SU-DHL-6 (cell line): ENCODE results near the gene PRR23E.

Experiments
- H2AFZ ChIP-seq: fragments of 200-600 bp; sonication (generic); 2 replicates; pipeline ENCODE4 v1.6.1; 2014; ENCODE audit warnings: low read depth, mild to moderate bottlenecking, moderate library complexity, mixed read lengths, antibody characterized with exemption, low read length; ENCODE audit not compliant: severe bottlenecking
- H3F3A ChIP-seq: fragments of 200-600 bp; shearing (Covaris generic); 2 replicates; pipeline ENCODE4 v1.6.0; 2016; ENCODE audit warnings: antibody characterized with exemption, mild to moderate bottlenecking; ENCODE audit not compliant: insufficient read depth
- H3K27ac ChIP-seq: fragments of 200-600 bp; sonication (generic); 2 replicates; pipeline ENCODE4 v1.5.1; 2016; ENCODE audit warnings: low read depth, mild to moderate bottlenecking, low read length, moderate library complexity, mixed read lengths
- H3K27me3 ChIP-seq: fragments of 200-600 bp; sonication (generic), shearing (Covaris generic); 2 replicates; pipeline ENCODE4 v1.6.0; 2014; ENCODE audit warnings: mild to moderate bottlenecking, low read length
- H3K36me3 ChIP-seq: fragments of 200-600 bp; sonication (generic); 2 replicates; pipeline ENCODE4 v1.6.1; 2014; ENCODE audit warnings: mild to moderate bottlenecking, low read length, mixed read lengths
- H3K4me2 ChIP-seq: fragments of 300-600, 200-600 bp; shearing (Covaris generic), sonication (generic); 2 replicates; pipeline ENCODE4 v1.6.0; 2014; ENCODE audit warnings: low read length, low read depth, mild to moderate bottlenecking; ENCODE audit not compliant: poor library complexity, severe bottlenecking
- H3K4me3 ChIP-seq: fragments of 200-600 bp; sonication (generic); 2 replicates; pipeline ENCODE4 v1.5.1; 2014; ENCODE audit warnings: antibody characterized with exemption, low read length, mild to moderate bottlenecking, mixed read lengths; ENCODE audit not compliant: insufficient read depth, poor library complexity, severe bottlenecking
- H3K79me2 ChIP-seq: fragments of 200-600 bp; sonication (generic); 2 replicates; pipeline ENCODE4 v1.6.1; 2014; ENCODE audit warnings: mild to moderate bottlenecking, low read length, moderate library complexity; ENCODE audit not compliant: insufficient read depth
- H3K9ac ChIP-seq: fragments of 200-600 bp; sonication (generic); 2 replicates; pipeline ENCODE4 v1.7.0; 2014; ENCODE audit warnings: mild to moderate bottlenecking, low read length
- H3K9me2 ChIP-seq: fragments of 200-600 bp; sonication (generic); replicated peaks from 2 replicates; pipeline ENCODE4 v1.6.1; 2014; ENCODE audit warnings: low read length; ENCODE audit not compliant: insufficient read depth
- H3K9me3 ChIP-seq: fragments of 200-600 bp; sonication (generic); 2 replicates; pipeline ENCODE4 v1.6.1; 2014; ENCODE audit warnings: low read length, mixed read lengths; ENCODE audit not compliant: insufficient read depth
- H4K20me1 ChIP-seq: fragments of 200-600 bp; sonication (generic); 2 replicates; pipeline ENCODE4 v1.6.1; 2014; ENCODE audit warnings: low read depth, mild to moderate bottlenecking, antibody characterized with exemption, low read length, moderate library complexity, mixed read lengths
- EZH2phosphoT487 ChIP-seq: fragments of 200-600 bp; sonication (generic), shearing (Covaris generic); conservative IDR thresholded peaks from 2 replicates; pipeline ENCODE4 v1.6.1; 2018; ENCODE audit warnings: mild to moderate bottlenecking, antibody characterized with exemption, low read length, moderate library complexity, mixed read lengths
- TF ChIP-seq, protein P1 (sequence below): fragments of 200-600 bp; sonication (generic); IDR thresholded peaks from one replicate; pipeline ENCODE4 v1.5.1; 2017; ENCODE audit warnings: antibody characterized with exemption, mild to moderate bottlenecking, low read length, moderate library complexity; ENCODE audit not compliant: insufficient read depth, poor library complexity, severe bottlenecking

PRR23E gene

DNA sequence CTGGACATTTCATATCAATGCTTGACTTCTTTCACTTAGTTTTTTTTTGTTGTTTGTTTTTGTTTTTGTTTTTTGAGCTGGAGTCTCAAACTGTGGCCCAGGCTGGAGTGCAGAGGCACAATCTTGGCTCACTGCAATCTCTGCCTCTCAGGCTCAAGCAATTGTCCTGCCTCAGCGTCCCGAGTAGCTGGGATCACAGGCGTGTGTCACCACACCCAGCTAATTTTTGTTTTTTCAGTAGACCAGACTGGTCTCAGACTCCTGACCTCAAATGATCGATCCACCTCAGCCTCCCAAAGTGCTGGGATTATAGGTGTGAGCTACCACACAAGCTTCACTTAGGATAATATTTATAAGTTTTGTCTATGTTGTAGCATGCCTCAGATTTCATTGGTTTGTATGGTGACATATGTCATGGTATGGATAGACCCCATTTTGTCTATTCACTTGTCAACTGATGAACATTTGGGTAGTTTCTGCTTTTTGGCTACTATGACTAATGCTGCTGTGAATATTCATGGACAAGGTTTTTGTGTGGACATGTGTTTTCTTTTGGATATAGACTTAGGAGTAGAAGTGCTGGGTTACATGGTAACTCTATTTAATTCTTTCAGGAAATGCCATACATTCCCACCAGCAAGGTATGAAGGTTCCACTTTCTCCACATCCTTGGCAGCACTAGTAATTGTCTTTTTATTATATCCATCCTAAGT is 6.8 kb upstream of the PRR23E start:
- Histone ChIP-seq H4K20me1 (no peaks in the 10 kb centered on the region), H3K9me3 (0 out of 2 replicates have a peak, but pooled peaks cover 6% of the 10 kb centered on the region), H3F3A (no peaks in the 10 kb centered on the region), H3K27me3 (no peaks in the 10 kb centered on the region), H3K4me3 (no peak overlapping the region), H3K27ac (no peak overlapping the region), H3K79me2 (no peaks in the 10 kb centered on the region), H3K9me2 (no peaks in the 10 kb centered on the region), H3K4me2 (no peak overlapping the region), H3K36me3 (no peaks in the 10 kb centered on the region), H3K9ac (no peak overlapping the region), H2AFZ (no peak overlapping the region)
- TF ChIP-seq, protein P1, sequence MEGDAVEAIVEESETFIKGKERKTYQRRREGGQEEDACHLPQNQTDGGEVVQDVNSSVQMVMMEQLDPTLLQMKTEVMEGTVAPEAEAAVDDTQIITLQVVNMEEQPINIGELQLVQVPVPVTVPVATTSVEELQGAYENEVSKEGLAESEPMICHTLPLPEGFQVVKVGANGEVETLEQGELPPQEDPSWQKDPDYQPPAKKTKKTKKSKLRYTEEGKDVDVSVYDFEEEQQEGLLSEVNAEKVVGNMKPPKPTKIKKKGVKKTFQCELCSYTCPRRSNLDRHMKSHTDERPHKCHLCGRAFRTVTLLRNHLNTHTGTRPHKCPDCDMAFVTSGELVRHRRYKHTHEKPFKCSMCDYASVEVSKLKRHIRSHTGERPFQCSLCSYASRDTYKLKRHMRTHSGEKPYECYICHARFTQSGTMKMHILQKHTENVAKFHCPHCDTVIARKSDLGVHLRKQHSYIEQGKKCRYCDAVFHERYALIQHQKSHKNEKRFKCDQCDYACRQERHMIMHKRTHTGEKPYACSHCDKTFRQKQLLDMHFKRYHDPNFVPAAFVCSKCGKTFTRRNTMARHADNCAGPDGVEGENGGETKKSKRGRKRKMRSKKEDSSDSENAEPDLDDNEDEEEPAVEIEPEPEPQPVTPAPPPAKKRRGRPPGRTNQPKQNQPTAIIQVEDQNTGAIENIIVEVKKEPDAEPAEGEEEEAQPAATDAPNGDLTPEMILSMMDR: no peak
- TF ChIP-seq EZH2phosphoT487: no peak

GRCh38 chr3:127187316-127187715 is 5.6 kb upstream of the PRR23E start:
- Histone ChIP-seq H3K27me3 (no peaks in the 10 kb centered on the region), H3K4me2 (no peak overlapping the region), H3K27ac (no peak overlapping the region), H3F3A (no peaks in the 10 kb centered on the region), H3K79me2 (no peaks in the 10 kb centered on the region), H3K9me2 (no peaks in the 10 kb centered on the region), H3K9me3 (peaks cover 13% of the 10 kb centered on the region; the same call in 1 of the 2 replicates), H3K36me3 (no peaks in the 10 kb centered on the region), H4K20me1 (no peaks in the 10 kb centered on the region), H3K4me3 (no peak overlapping the region), H2AFZ (no peak overlapping the region), H3K9ac (no peak overlapping the region)
- TF ChIP-seq EZH2phosphoT487: no peak
- TF ChIP-seq, protein P1: no peak

DNA sequence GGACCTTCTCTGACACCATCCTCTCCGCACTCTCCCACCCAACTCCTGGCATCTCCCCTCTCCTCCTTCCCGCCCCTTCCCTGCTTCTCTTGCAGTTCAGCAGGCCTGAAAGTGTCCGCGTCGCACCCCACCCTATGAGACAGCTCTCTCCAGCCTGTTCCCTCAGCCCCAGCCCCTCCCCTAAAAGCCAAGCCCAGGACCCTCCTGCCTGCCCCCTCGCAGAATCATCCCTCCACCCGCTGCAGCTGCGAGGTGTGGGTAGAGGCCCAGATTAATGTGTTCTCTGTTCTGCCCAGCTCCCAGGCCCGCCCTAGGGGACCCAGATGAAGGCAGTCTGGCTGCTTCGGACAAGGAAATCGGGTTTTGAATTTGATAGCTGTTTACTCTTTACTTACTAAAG is 410 bp downstream of the PRR23E start:
- Histone ChIP-seq H4K20me1 (no peaks in the 10 kb centered on the region), H3K4me3 (no peak overlapping the region), H3K4me2 (no peak overlapping the region), H3K27me3 (no peaks in the 10 kb centered on the region), H3F3A (no peaks in the 10 kb centered on the region), H3K9me2 (no peaks in the 10 kb centered on the region), H3K9me3 (peaks cover 13% of the 10 kb centered on the region; the same call in 1 of the 2 replicates), H2AFZ (no peak overlapping the region), H3K79me2 (no peaks in the 10 kb centered on the region), H3K9ac (no peak overlapping the region), H3K36me3 (no peaks in the 10 kb centered on the region), H3K27ac (no peak overlapping the region)
- no peak for TF ChIP-seq EZH2phosphoT487
- TF ChIP-seq, protein P1: no peak
